Ovary (tissue), 3 donors: ENCODE data around the gene ZNF566.
"Not testable (repeated sequence)": the region's sequence is repeated elsewhere in the genome, so short reads cannot be mapped to it uniquely, and the experiment has no call there.

Source experiments
- CTCF ChIP-seq, 3 donors: fragments of 450-650 bp in 2 of 3; fragments of 200-600 bp in 1 of 3; IDR thresholded peaks; one replicate each; pipeline versions ENCODE4 v1.5.1 to v1.8.0; 2016 to 2022; ENCODE audit warnings: antibody characterized with exemption in 3 of 3, mild to moderate bottlenecking in 1 of 3
- POLR2A ChIP-seq: fragments of 450-650 bp; IDR thresholded peaks from one replicate; pipeline ENCODE4 v1.6.1; 2017; ENCODE audit warnings: antibody characterized with exemption, mild to moderate bottlenecking, moderate library complexity
- donor health status: DM: no; HTN: no; CAD: no.

GRCh38 chr19:36492689-36493453 lies 3.5 kb upstream of the ZNF566 start:
- TF ChIP-seq CTCF (IDR thresholded peaks at IDR 0.05); POLR2A: not testable (repeated sequence)
